Neural crest cell (in vitro differentiated cells): ENCODE results near the gene MRPL41. TPM values are rescaled to one million over a fixed set of nuclear protein-coding genes. Genes with fewer than 3 reads are reported as not detected.

Source experiments
- DNase-seq: peaks from one replicate; pipeline ENCODE4 v3.0.0; 2021; ENCODE audit warnings: low read depth, mixed read lengths, low spot score
- H3K27ac Mint-ChIP-seq: one replicate; pipeline ENCODE4 v1.8.0; 2021; ENCODE audit warnings: mild to moderate bottlenecking, mixed read lengths; ENCODE audit not compliant: unreplicated experiment
- H3K27me3 Mint-ChIP-seq: 2 replicates; pipeline ENCODE4 v1.8.0; 2021; ENCODE audit warnings: low read depth, mild to moderate bottlenecking, mixed read lengths
- H3K36me3 Mint-ChIP-seq: 2 replicates; pipeline ENCODE4 v1.8.0; 2021; ENCODE audit warnings: low read depth, mild to moderate bottlenecking, mixed read lengths
- H3K4me1 Mint-ChIP-seq: 2 replicates; pipeline ENCODE4 v1.8.0; 2021; ENCODE audit warnings: mixed read lengths
- H3K4me3 Mint-ChIP-seq: one replicate; pipeline ENCODE4 v1.8.0; 2021; ENCODE audit warnings: mild to moderate bottlenecking, mixed read lengths
- H3K9me3 Mint-ChIP-seq: 2 replicates; pipeline ENCODE4 v1.8.0; 2021; ENCODE audit warnings: mixed read lengths
- total RNA-seq: library from RNA; stranded (reverse); gene quantifications from 2 replicates; pipeline ENCODE4 v1.2.1, GENCODE V29; 2021
- TF ChIP-seq, protein P1 (sequence below): fragments of 200-600 bp; sonication (generic); conservative IDR thresholded peaks from 2 replicates; pipeline ENCODE4 v1.5.0; 2021; ENCODE audit warnings: antibody characterized with exemption, mild to moderate bottlenecking

The MRPL41 gene
- total RNA-seq, 1 donor from 2014 or later = 40.9 TPM

DNA sequence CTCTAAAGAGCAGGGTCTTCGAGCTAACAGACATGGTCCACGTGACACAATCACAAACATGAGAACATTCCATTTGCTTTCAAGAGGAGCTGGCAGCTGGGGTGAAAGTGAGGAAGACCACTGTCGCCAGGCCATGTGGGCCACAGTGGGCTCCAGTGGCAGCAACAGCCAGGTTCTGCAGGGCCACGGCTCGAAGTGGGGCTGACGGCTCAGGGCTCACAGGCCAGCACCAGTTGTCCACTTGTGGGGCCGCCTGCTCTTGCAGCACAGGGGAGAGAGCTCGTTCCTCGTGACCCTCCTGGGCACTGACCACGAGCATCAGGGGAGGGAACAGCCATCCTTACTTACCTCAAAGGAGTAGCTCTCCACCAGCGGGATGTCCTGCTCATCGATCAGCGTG is 36.6 kb downstream of the MRPL41 start:
- H3K27ac Mint-ChIP-seq = no peak overlapping the region
- peaks cover 4% of the 10 kb centered on the region for H3K36me3 Mint-ChIP-seq
- no peaks in the 10 kb centered on the region for H3K27me3 Mint-ChIP-seq
- H3K9me3 Mint-ChIP-seq = no peaks in the 10 kb centered on the region
- DNase-seq = no peak
- TF ChIP-seq, protein P1, sequence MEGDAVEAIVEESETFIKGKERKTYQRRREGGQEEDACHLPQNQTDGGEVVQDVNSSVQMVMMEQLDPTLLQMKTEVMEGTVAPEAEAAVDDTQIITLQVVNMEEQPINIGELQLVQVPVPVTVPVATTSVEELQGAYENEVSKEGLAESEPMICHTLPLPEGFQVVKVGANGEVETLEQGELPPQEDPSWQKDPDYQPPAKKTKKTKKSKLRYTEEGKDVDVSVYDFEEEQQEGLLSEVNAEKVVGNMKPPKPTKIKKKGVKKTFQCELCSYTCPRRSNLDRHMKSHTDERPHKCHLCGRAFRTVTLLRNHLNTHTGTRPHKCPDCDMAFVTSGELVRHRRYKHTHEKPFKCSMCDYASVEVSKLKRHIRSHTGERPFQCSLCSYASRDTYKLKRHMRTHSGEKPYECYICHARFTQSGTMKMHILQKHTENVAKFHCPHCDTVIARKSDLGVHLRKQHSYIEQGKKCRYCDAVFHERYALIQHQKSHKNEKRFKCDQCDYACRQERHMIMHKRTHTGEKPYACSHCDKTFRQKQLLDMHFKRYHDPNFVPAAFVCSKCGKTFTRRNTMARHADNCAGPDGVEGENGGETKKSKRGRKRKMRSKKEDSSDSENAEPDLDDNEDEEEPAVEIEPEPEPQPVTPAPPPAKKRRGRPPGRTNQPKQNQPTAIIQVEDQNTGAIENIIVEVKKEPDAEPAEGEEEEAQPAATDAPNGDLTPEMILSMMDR = no peak
- H3K4me1 Mint-ChIP-seq = peaks cover 23% of the 10 kb centered on the region
- H3K4me3 Mint-ChIP-seq = peak overlapping the region; percentile 93

DNA sequence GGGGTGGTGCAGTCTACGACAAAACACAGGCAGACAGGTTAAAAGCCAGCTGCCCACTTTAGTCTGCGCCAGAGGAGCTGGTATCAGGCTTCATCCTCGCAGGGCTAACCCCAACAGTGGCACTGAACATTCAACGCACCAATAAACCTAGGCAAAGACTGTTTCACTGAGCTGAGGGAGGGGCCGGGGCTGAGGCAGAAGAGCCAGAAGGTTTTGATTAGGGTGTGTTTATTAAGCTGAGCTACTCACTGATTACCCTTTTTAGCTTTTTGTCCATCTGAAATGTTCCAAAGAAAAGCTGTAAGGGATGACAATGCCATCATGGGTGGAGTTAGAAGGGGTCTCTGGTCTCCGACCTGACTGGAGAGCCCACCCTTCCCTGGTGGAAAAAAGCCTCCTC is 37.2 kb downstream of the MRPL41 start:
- no peak overlapping the region for H3K27ac Mint-ChIP-seq
- peaks cover 23% of the 10 kb centered on the region for H3K4me1 Mint-ChIP-seq
- TF ChIP-seq, protein P1 = no peak
- peak overlapping the region; percentile 93 for H3K4me3 Mint-ChIP-seq
- no peak for DNase-seq
- H3K36me3 Mint-ChIP-seq = peaks cover 4% of the 10 kb centered on the region
- H3K27me3 Mint-ChIP-seq = no peaks in the 10 kb centered on the region
- no peaks in the 10 kb centered on the region for H3K9me3 Mint-ChIP-seq

DNA sequence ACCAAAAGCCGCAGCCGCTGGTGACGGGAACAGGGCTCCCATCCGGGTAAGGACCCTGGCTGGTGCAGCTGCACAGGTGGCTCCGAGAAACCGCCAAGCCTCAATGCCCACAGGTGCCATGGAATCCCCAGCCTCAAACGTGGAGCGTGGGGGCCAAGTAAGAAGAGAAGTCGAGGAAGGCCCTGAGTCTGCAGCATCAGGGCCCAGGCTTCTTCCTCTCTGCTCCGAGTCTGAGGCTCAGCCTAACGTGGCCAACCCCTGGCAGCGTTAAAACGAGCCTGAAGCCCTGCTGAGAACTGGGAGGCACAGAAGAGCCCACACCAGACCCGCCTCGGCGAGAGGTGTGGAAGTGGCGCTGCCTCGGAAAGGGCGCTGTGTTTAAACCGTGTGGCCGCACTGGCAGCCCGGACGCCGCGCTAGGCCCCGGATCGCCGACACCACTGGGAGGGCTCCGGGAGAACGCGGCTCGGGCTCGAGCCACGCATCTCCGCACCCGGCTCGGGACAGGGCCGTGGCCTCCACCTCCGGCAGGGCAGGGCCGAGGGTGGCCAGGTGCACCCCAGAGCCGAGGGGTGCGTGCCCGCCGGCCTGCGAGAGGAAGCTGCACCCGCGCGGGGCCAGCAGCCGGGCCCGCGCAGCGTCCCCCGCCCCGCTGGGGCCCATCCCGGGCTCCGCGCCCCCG is 37.9 kb downstream of the MRPL41 start:
- no peak overlapping the region for H3K27ac Mint-ChIP-seq
- H3K27me3 Mint-ChIP-seq = no peaks in the 10 kb centered on the region
- peak overlapping the region; percentile 93 for H3K4me3 Mint-ChIP-seq
- peaks cover 23% of the 10 kb centered on the region for H3K4me1 Mint-ChIP-seq
- TF ChIP-seq, protein P1 = no peak
- no peak for DNase-seq
- H3K9me3 Mint-ChIP-seq = no peaks in the 10 kb centered on the region
- H3K36me3 Mint-ChIP-seq = peaks cover 4% of the 10 kb centered on the region

DNA sequence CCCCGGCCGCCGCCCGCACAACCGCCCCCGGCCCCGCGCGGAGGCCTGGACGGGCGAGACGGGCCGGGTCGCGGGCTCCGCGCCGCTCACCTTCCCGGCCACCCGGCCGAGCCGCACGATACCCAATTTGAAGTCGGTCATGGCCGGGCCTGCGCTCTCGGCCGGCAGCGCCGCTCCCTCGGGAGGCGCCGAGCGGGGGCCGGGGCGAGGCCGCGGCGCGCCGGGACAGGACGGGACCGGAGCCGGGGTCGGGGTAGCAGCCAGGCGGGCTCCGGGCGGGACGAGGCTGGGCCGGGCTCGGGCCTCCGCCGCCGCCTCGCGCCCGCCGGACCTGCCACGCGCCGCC is 38.4 kb downstream of the MRPL41 start:
- peaks cover 23% of the 10 kb centered on the region for H3K4me1 Mint-ChIP-seq
- TF ChIP-seq, protein P1 = no peak
- H3K27ac Mint-ChIP-seq = no peak overlapping the region

DNA sequence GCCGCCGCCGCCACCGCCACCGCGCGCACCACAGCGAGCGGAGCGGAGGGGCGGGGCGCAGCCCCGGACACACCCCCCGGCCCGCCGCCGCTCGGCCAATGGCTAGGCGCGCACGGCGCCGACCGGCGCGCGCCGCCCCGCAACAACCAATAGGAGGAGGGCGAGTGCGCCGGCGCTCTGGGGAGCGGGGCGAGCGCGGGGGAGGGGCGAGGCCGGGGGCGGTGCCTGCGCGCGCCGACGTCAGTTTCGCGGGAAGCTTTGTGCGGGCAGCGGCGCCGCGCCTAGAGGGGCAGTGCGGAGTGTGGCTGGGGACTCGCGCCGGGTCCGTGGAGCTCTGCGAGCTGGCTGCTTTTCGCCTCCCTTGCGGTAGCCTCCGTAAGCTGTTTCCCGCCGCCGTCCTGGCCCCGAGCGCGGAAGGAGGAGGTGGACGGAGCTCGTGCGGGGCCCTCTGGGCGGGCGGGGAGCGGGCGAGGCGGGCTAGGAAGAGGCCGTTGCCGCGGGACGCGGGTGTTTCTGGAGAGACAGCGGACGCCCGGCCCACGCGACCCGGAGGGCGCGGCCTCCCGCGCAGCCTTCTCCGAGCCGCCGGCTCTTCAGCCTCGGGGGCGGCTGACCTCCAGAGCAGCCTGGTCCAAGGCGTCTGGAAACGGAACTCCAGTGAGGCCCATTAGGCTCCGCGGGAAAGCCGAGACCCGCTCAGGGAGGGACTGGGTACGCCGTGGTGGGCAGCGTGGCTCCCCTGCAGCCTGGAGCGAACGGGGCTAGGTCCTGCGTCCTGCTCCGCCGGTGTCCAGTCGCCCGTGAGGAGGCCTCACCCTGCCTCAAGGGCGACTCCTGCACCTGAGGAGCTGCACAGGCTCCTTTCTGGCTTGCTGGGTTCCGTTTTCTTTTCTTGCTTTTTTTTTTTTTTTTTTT is 39.0 kb downstream of the MRPL41 start, which contains the start of gene ZMYND19:
ZMYND19 (minus strand) TSS at position 44 of the 915 bp plus-strand sequence. CDS start 249 bp downstream, outside the sequence.
- TF ChIP-seq, protein P1 = no peak
- Mint-ChIP-seq H3K4me1 (peaks cover 23% of the 10 kb centered on the region), H3K27ac (peak within 1 kb of the TSS; percentile 100), H3K4me3 (peak within 1 kb of the TSS; percentile 93), H3K36me3 (peaks cover 4% of the 10 kb centered on the region), H3K9me3 (no peaks in the 10 kb centered on the region), H3K27me3 (no peaks in the 10 kb centered on the region)
- DNase-seq = peak; percentile 91

More for the DNA sequence above, 38.4 kb downstream of the MRPL41 start:
- H3K4me3 Mint-ChIP-seq = no peak overlapping the region
- no peaks in the 10 kb centered on the region for H3K27me3 Mint-ChIP-seq
- DNase-seq = no peak
- H3K36me3 Mint-ChIP-seq = peaks cover 4% of the 10 kb centered on the region
- H3K9me3 Mint-ChIP-seq = no peaks in the 10 kb centered on the region
